Measurements from ENCODE around the gene IL31. TPM values are rescaled to one million over a fixed set of nuclear protein-coding genes. Genes with fewer than 3 reads are reported as not detected.

IL31 gene
- total and polyA plus RNA-seq, 2 of the 4 experiments (the other 2 are of a cell fraction) = not detected

DNA sequence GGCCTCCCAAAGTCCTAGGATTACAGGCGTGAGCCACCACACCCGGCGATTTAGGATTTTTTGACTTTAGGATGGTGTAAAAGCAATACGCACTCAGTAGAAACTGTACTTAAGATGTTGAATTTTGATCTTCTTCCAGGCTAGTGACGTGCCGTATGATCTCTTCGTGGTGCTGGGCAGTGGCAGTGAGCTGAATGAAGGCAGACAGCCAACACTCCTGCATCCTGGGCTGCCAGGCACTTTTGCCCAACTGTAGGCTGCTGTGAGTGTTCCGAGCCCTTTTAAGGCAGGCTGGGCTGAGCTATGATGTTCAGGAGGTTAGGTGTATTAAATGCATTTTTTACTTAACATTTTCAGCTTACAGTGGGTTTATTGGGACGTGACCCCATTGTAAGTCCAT lies 21.3 kb downstream of the IL31 start:
- CTCF ChIA-PET = no interaction called here
- H3K4me1 ChIP-seq (ENCODE audit: control insufficient read depth, insufficient read depth, low read length) = peaks cover 2% of the 10 kb centered on the region; the same call in 1 of the 2 replicates
- POLR2A ChIA-PET (ENCODE audit: unreplicated experiment) = no interaction called here
- peaks cover 5% of the 10 kb centered on the region for H3K27me3 ChIP-seq (ENCODE audit: control insufficient read depth, insufficient read depth, low read length)
- H2BK120ac ChIP-seq (ENCODE audit: low read depth, low read length) = no peak overlapping the region
- no peaks in the 10 kb centered on the region for H3K36me3 ChIP-seq (ENCODE audit: control insufficient read depth, insufficient read depth, low read length)
- no peak overlapping the region for H3K27ac ChIP-seq (ENCODE audit: insufficient read depth, low read length)
- TF ChIP-seq RFX5 (IDR thresholded peaks at IDR 0.05; ENCODE audit: low read depth, low read length) = no peak
- no peak for TF ChIP-seq MAFK (IDR thresholded peaks at IDR 0.05; ENCODE audit: low read depth, low read length)
- no peak for TF ChIP-seq CEBPB (IDR thresholded peaks at IDR 0.05; ENCODE audit: low read depth, low read length)
- no peak for TF ChIP-seq SMC3 (IDR thresholded peaks at IDR 0.05; ENCODE audit: low read depth, low read length)
- TF ChIP-seq CHD1 (IDR thresholded peaks at IDR 0.05; ENCODE audit: low read depth, low read length) = no peak
- H2BK5ac ChIP-seq (ENCODE audit: low read depth, low read length, poor library complexity, severe bottlenecking) = no peak overlapping the region
- no peak overlapping the region for H2AK5ac ChIP-seq (ENCODE audit: low read depth, low read length)
- H3K4ac ChIP-seq (ENCODE audit: low read depth, low read length) = no peak overlapping the region
- H2BK20ac ChIP-seq (ENCODE audit: low read depth, low read length) = no peak overlapping the region
- no peak overlapping the region for H3K9ac ChIP-seq (ENCODE audit: low read depth, low read length)
- no peak overlapping the region for H4K8ac ChIP-seq (ENCODE audit: low read depth in 2 of 2, low read length in 2 of 2)
- no peaks in the 10 kb centered on the region; the same call in none of the 2 replicates for H4K20me1 ChIP-seq (ENCODE audit: insufficient read depth, low read length)
- H3K79me1 ChIP-seq (ENCODE audit: low read depth in 1 of 2, low read length in 2 of 2) = no peaks in the 10 kb centered on the region
- BruUV-seq (replicated peaks) = no TSS peak
- in situ Hi-C loops (cut with MboI; ENCODE audit: low sequenced_read_pairs) = no loop called here
- H3K56ac ChIP-seq (ENCODE audit: extremely low read depth, insufficient read depth, low read length) = no peak overlapping the region
- peaks cover 5% of the 10 kb centered on the region; the same call in 1 of the 2 replicates for H3K9me1 ChIP-seq (ENCODE audit: insufficient read depth, low read length)
- ATAC-seq (ENCODE audit: low read depth) = no peak
- intact Hi-C loops (cut with micrococcal nuclease) = no loop called here
- H3K23ac ChIP-seq (ENCODE audit: low read depth, low read length) = no peak overlapping the region
- H3K14ac ChIP-seq (replicated peaks; ENCODE audit: low read depth, low read length) = no peak overlapping the region
- no peak overlapping the region for H2BK15ac ChIP-seq (ENCODE audit: low read depth, low read length)
- H3K9me3 ChIP-seq (ENCODE audit: control insufficient read depth, insufficient read depth, low read length) = no peaks in the 10 kb centered on the region
- H4K5ac ChIP-seq (ENCODE audit: low read depth, low read length) = no peak overlapping the region
- no peak overlapping the region for H3K18ac ChIP-seq (ENCODE audit: low read depth, low read length)
- no peak overlapping the region for H2AFZ ChIP-seq (replicated peaks; ENCODE audit: low read length, poor library complexity)
- no peak overlapping the region for H2AK9ac ChIP-seq (replicated peaks; ENCODE audit: low read depth, low read length, poor library complexity)
- H4K91ac ChIP-seq (ENCODE audit: insufficient read depth, low read depth, low read length) = no peak overlapping the region
- dilution Hi-C loops (cut with HindIII; ENCODE audit: low sequenced_read_pairs, unreplicated experiment) = no loop called here
- WGBS, 2 experiments (ENCODE audit: extremely low coverage in 2 of 2, insufficient read length in 1 of 2) = 81% methylated on average over 6 of the region's 9 CpGs; no CpG with 5 or more reads in 1 of the 2 experiments
- no peak overlapping the region for H3K4me3 ChIP-seq (ENCODE audit: insufficient read depth, low read depth, low read length)
- no peak overlapping the region for H3K4me2 ChIP-seq (ENCODE audit: low read depth, low read length)
- DNase-seq = no peak

All from IMR-90 (cell line).